ENCODE results near the gene CEP85L.

GRCh38 chr6:118683881-118684872, 32.8 kb upstream of the CEP85L start:
- TF ChIP-seq ZFP41 (CRISPR knock-in tag; IDR thresholded peaks at IDR 0.05; ENCODE audit: borderline replicate concordance) (no peak), ZNF354B (CRISPR knock-in tag; IDR thresholded peaks at IDR 0.05) (no peak), CTCF (CRISPR knock-in tag; IDR thresholded peaks at IDR 0.05) (no peak), POLR2AphosphoS5 (IDR thresholded peaks at IDR 0.05; ENCODE audit: low read depth, low read length) (no peak), ZNF274 (CRISPR knock-in tag; IDR thresholded peaks at IDR 0.05) (no peak), ZNF430 (CRISPR knock-in tag; IDR thresholded peaks at IDR 0.05) (no peak), PHF8 (CRISPR knock-in tag; IDR thresholded peaks at IDR 0.05) (no peak), ELF4 (CRISPR knock-in tag; IDR thresholded peaks at IDR 0.05; ENCODE audit: borderline replicate concordance) (no peak), ZNF513 (CRISPR knock-in tag; conservative IDR thresholded peaks at IDR 0.05) (no peak), SKIL (CRISPR knock-in tag; IDR thresholded peaks at IDR 0.05; ENCODE audit: borderline replicate concordance) (no peak), CHD4 (IDR thresholded peaks at IDR 0.05; ENCODE audit: borderline replicate concordance, low read length) (no peak), ZNF816 (CRISPR knock-in tag; IDR thresholded peaks at IDR 0.05; ENCODE audit: borderline replicate concordance) (no peak)

Measured in HepG2 (cell line).